GM21619 (cell line): ENCODE results near the gene SHROOM4.

ENCODE experiments used
- ATAC-seq: cut with Tn5 transposase; IDR thresholded peaks from one replicate; pipeline ENCODE4 v1.9.1; 2021; ENCODE audit not compliant: unreplicated experiment

Gene SHROOM4

DNA sequence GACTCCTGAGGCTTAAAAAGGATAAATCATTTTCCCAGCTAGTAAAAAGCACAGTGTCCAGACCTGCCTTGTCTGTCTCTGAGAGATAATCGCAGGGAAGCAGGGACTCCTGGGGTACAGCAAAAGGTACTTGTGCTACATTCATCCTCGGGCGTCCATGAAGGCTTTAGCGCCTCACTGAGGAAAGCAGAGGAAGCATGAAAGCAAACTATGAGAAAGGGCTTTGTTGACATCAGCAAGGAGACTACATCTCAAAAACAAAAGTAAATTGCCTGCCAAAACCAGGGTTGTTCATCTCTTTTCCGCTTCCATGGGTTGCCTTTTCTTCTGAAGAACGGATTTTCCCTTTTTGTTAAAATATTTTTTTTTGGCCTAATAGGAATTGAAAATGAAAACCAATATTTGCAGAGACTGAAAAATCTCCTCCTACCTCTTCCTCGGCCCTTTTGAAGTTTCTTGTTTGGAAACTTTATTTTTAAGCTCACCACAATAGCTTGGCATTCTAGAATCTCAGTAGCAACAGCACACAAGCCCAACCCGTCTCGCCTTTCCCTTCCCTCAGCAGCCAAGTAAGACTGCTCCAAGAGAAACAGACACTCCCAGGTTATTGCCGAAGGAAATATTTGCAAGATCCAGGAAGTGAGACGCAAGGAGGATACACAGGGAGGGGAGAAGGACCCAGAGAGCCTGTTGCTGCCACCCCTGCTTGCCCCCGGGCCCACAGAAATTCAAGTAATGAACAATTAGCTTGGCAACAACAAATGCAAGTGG, 195.0 kb downstream of the SHROOM4 start:
- no peak for ATAC-seq

DNA sequence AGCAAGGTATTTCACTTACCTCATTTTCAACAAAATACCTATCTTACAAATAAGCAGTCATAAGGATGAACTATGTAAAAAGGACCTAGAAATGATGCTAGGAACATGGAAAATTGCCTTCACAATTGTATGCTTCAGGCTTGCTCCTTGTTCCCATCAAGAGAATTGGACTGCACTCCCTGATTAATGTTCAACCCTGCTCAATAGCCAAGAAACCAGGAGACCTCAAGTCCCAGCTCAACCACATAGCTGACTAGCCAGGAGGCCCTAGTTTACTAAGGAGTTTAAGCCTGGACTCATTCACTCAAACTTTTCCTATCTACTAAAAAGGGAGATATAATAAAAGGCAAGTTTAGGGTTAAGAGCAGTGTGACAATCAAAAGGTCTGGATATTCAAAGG, 196.8 kb downstream of the SHROOM4 start:
- no peak for ATAC-seq

GRCh38 chrX:50615570-50616158, 198.3 kb downstream of the SHROOM4 start:
- no peak for ATAC-seq

GRCh38 chrX:50614460-50614859, 199.5 kb downstream of the SHROOM4 start:
- ATAC-seq = no peak

DNA sequence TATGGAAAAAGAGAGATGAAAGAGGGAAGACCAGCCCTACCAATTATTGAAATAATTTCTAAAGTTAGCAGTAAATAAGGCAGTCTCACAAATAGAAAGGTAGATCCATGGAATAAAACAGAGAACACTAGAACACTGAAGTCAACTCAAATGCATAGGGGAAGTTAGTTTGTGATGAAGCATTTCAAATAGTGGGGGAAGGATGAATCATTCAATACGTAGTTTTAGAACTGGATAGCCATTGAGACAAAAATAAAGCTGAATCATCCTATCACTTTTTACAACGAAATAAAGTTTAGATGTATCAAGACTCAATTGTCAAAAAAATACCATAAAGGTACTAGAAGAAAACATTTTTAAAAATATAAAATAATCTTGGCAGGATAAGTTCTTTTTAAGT, 200.1 kb downstream of the SHROOM4 start:
- no peak for ATAC-seq

DNA sequence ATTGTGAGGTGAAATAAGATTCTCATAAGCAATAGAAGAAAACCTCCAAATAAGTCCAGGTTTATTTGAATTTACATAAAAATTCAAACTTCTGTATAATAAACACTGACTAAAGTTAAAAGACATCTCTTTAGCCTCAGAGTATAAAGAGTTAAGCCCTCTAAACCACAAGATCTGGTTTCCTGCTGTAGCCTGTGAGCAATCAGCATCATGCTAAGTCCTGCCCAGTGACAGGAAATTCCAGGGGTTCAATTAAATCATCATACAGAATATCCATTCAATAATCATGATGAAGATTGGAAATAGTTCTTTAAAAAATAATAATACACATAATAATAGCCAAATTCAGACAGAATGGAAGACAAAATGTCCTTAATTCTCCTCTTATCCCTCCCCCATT, 204.2 kb downstream of the SHROOM4 start:
- ATAC-seq = no peak

DNA sequence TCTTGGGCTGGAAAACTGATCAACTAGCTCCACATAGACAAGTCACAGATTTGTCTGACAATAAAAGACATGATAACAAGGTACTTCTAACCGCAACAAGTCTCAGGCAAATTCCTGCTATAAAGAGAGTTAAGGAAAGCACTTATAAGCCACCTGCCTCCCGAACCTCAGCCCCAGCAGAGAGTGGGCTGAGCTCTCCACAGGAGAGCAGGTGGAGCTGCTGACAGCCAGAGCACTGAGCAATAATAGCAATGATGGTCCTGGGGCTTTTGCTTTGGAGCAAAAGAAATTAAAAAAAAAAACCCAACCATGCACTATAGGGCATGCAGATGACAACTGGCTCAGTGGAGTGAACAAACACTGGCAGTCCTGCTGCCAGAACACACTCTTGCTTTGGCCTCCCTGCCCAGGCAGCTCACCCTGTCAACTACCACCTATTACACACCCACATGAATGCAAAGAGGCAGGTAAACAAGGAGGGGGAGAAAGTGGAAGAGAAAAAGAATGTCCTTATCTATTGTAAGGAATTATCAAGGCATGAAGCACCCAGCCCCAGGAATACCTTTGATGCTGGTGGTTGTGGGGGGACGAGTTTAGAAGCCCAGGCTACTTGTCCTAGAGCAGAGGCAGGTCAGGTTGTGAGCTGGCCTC, 207.6 kb downstream of the SHROOM4 start:
- ATAC-seq = no peak

DNA sequence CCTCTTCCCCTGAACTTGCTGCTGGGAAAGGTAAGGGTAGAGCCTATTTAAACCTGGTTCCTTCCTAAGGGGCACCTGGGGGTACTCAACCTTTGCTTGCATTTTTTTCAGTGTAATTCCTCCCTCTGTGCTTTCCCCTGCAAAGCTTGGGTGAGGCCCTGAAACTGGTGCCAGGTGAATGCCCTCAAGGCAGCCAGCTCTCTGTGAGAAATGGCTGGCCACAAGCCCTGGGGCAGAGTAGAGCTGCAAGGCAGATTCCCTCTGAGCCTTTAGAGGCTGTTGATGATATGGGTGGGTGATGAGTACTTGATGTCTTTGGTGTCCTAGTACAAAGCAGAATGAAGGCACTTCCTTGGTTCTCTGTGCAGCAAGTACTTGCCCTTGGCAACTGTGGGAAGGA, 217.9 kb downstream of the SHROOM4 start:
- ATAC-seq = no peak

- ATAC-seq = no peak
Measured at GRCh38 chrX:50594788-50595187, 219.2 kb downstream of the SHROOM4 start.

DNA sequence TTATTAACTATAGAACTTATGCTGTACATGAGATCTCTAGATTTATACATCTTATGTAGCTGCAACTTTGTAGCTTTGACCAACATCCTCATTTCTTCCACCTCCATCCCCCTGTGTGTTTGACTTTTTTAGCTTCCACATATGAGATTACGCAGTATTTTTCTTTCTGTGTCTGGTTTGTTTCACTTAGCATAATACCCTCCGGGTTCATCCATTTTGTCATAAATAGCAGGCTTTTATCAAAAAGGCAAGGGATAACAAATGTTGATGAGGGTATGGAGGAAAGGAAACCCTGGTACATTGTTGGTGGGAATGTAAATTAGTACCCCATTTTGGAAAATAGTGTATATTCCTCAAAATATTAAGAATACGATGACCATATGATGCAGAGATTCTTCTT, 227.0 kb downstream of the SHROOM4 start:
- ATAC-seq = no peak

DNA sequence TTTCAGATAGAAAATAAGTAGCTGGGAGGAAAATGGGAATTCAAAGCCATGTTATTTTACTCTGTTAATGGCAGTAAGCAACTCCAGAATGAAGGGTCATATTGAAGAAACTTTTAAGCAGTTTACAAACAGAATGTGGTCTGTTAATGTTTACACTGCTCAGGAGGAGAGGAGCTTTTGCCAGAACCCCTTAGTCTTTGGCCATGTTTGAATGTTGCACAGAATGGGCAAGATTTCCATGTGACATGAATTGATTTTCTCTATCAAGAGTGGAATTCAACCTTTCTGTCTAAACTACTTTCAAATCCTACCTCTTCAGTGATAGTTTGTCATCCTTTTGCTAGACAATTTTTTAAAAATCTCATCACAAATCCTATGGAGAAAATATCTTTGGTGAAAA, 227.6 kb downstream of the SHROOM4 start:
- ATAC-seq = no peak

GRCh38 chrX:50581405-50581804, 232.6 kb downstream of the SHROOM4 start:
- ATAC-seq = no peak

DNA sequence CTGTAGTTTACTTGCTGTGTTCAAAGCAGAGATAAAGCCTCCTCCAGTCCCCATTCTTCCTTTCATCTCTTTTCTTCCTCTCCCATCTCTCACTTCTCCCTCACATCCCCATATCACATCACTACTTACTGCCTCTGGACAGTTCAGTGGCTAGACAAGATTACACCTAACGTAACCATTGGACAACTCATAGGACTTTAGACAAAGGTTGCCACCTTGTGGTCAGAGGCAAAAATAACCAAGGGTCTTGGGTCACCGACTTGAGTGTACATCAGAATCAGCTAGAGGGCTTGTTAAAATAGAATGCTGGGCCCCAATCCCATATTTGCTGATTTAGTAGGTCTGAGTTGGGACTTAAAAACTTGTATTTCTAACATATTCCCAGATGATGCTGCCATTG, 234.0 kb downstream of the SHROOM4 start:
- no peak for ATAC-seq

DNA sequence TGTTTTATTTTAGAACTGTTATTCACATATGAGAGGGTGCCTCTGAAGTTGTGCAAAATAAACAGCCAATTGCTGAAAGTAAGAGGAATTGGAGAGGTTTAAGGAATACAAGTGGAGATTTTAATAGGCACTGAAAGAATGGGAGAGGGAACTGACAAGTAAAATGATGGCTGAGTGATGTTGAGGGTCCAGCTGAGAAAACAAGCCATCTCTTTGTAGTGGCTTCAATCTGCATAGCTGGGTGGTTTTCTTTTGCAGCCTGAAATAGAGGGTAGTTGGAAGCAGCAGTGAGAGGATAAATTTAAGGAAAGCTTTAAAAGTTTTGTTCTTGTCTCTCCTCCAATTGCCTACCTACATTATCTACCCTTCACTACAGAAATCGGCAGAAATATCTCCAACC, 236.7 kb downstream of the SHROOM4 start:
- no peak for ATAC-seq

GRCh38 chrX:50567636-50568035, 246.4 kb downstream of the SHROOM4 start:
- ATAC-seq = no peak

GRCh38 chrX:50565718-50566117, 248.3 kb downstream of the SHROOM4 start:
- ATAC-seq = no peak
